Fibroblast of lung (primary cell): ENCODE data around the gene DMXL1.

Source experiments
- CTCF ChIP-seq, 2 donors: IDR thresholded peaks in 1 of 2; conservative IDR thresholded peaks in 1 of 2; 1 replicate in 1 of 2; 2 replicates in 1 of 2; pipeline ENCODE4 v1.5.1; 2011 to 2012; ENCODE audit warnings: low read length in 2 of 2, control low read depth in 1 of 2, inconsistent platforms in 1 of 2, low read depth in 1 of 2, mild to moderate bottlenecking in 1 of 2
- EZH2 ChIP-seq: IDR thresholded peaks from 2 replicates; pipeline ENCODE4 v1.5.1; 2012; ENCODE audit warnings: low read length, control low read depth, mild to moderate bottlenecking; ENCODE audit errors: missing control alignments

DNA sequence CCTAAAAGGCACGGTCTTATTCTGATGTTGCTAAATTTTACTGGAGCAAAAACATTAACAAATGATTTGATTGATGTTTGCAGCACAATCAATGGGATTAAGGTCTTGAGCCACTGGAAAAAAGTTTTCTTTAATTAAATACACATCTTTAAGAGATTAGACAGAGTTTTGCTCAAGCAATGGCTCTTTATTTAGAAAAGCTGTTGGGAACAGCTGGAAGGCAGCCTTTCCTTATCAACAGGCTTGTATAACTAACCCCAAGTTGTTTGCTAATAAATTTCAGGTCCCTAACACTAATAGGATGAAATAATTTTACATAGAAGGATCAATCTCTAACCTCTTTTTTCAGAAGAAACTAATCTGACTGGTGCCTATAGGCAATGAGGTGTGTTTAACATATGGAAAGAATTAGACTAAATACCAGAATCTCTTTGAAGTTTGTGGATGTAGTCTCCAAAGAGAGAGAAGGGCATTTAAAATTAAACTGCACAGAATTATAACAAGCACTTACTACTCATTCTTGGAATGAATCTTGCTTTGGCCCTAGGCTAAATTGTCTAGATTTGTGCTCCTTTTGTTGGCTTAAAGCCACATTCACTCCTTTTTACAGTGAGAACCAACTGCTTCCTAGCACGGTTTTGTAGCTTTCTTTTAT is 217.6 kb downstream of the DMXL1 start:
- TF ChIP-seq CTCF (conservative IDR thresholded peaks at IDR 0.05 in 1 of 2, IDR thresholded peaks at IDR 0.05 in 1 of 2; ENCODE audit: low read depth in 1 of 2, low read length in 2 of 2): no peak
- no peak for TF ChIP-seq EZH2
